Peyer's patch (tissue), 4 donors: ENCODE measurements around the gene ADARB1.

Experiments used
- POLR2A ChIP-seq, 2 donors: fragments of 450-650 bp; IDR thresholded peaks; one replicate each; pipeline ENCODE4 v1.5.1; 2017; ENCODE audit warnings: antibody characterized with exemption in 2 of 2, mild to moderate bottlenecking in 2 of 2, moderate library complexity in 2 of 2
- TF ChIP-seq, protein P1 (sequence below), 6 experiments: fragments of 450-650 bp in 4 of 6; fragments of 200-600 bp in 2 of 6; sonication (generic) in 1 of 6; IDR thresholded peaks; one replicate each; pipeline ENCODE4 v1.5.1; 2017 to 2019; ENCODE audit warnings: antibody characterized with exemption in 6 of 6, mild to moderate bottlenecking in 3 of 6, moderate library complexity in 1 of 6

DNA sequence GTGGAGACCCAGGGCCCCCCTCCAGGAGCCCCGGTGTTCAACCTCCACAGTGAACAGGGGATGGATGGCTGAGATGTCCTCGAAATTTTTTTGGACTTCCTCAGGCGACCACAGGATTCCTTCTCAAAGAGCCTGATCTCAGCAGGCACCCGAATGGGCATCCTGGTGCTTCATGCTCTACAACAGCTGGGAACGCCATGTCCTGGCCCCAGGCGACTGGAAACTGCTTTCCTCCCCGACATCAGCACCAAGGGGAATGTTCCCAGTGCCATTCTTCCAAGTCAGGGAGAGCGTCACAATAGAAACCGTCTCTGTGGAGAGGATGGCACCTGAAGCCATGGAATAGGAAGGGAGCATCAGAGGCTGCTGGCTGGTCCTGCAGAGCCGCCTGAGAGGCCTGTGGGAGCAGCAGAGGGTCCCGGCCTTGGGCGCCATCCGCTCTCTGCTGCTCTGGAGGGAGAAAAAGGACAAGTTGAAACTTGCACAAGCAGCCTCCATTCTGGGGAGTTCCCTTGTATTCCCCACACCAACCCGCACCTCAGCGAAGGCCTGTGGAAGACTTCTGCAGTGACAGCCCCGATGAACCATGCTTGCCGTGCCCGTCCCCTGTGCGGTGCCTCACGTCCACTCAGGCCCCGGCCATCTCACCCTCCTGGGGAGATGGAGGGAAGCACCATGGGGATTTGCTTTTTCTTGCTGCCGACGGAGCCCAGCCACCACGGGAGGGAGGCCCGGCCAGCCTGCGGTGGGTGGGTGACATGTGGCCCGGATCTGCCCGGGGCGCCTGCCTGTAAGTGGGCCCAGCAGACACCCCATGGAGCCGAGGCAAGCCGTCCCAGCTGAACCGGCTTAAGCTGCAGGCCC is 2.3 kb upstream of the ADARB1 start:
- no peak for TF ChIP-seq POLR2A (IDR thresholded peaks at IDR 0.05)
- TF ChIP-seq, protein P1, sequence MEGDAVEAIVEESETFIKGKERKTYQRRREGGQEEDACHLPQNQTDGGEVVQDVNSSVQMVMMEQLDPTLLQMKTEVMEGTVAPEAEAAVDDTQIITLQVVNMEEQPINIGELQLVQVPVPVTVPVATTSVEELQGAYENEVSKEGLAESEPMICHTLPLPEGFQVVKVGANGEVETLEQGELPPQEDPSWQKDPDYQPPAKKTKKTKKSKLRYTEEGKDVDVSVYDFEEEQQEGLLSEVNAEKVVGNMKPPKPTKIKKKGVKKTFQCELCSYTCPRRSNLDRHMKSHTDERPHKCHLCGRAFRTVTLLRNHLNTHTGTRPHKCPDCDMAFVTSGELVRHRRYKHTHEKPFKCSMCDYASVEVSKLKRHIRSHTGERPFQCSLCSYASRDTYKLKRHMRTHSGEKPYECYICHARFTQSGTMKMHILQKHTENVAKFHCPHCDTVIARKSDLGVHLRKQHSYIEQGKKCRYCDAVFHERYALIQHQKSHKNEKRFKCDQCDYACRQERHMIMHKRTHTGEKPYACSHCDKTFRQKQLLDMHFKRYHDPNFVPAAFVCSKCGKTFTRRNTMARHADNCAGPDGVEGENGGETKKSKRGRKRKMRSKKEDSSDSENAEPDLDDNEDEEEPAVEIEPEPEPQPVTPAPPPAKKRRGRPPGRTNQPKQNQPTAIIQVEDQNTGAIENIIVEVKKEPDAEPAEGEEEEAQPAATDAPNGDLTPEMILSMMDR (IDR thresholded peaks at IDR 0.05) = no peak
